Muscle layer of duodenum (tissue), 2 donors: ENCODE measurements around the gene TNFRSF1B.

Experiments
- H3K27ac ChIP-seq: one replicate; pipeline ENCODE4 v1.7.0; 2013; ENCODE audit warnings: mild to moderate bottlenecking, low read length
- H3K27me3 ChIP-seq: one replicate; pipeline ENCODE4 v1.7.0; 2013; ENCODE audit warnings: low read depth, mild to moderate bottlenecking, control low read depth, low read length
- H3K36me3 ChIP-seq, 2 donors: one replicate each; pipeline ENCODE4 v1.7.0; 2013; ENCODE audit warnings: low read length in 2 of 2, control low read depth in 1 of 2, mild to moderate bottlenecking in 1 of 2; ENCODE audit not compliant: insufficient read depth in 2 of 2, control insufficient read depth in 1 of 2
- H3K4me1 ChIP-seq, 2 donors: one replicate each; pipeline ENCODE4 v1.7.0; 2013; ENCODE audit warnings: low read length in 2 of 2, mild to moderate bottlenecking in 2 of 2, control low read depth in 1 of 2, moderate library complexity in 1 of 2; ENCODE audit not compliant: insufficient read depth in 2 of 2, control insufficient read depth in 1 of 2
- H3K4me3 ChIP-seq, 2 donors: one replicate each; pipeline ENCODE4 v1.7.0; 2013; ENCODE audit warnings: low read length in 2 of 2, low read depth in 1 of 2, mild to moderate bottlenecking in 1 of 2
- H3K9me3 ChIP-seq, 2 donors: one replicate each; pipeline ENCODE4 v1.7.0; 2013; ENCODE audit warnings: low read length in 2 of 2, control low read depth in 1 of 2, mild to moderate bottlenecking in 1 of 2; ENCODE audit not compliant: control insufficient read depth in 1 of 2
- donor health status: healthy.

TNFRSF1B gene

DNA sequence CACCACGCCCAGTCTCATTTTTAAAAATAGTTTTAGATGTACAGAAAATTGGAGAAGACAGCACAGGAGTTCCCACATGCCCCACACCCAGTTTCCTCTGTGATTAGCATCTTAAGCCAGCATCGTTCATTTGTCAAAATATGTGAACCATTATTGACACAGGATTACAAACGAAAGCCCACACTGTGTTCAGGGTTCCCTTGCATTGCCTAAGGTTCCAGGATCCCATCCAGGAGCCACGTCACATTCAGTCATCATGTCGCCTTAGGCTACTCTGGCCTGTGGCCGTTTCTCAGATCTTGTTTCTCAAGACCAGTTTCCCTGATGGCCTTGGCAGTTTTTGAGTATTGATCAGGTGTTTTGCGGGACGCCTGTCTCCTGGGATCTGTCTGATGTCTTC, 34.7 kb upstream of the TNFRSF1B start:
- H3K4me1 ChIP-seq: peaks cover 0 to 11% of the 10 kb centered on the region in 2 donors
- H3K4me3 ChIP-seq: no peak overlapping the region
- H3K27me3 ChIP-seq: no peaks in the 10 kb centered on the region
- no peaks in the 10 kb centered on the region for H3K9me3 ChIP-seq
- no peaks in the 10 kb centered on the region for H3K36me3 ChIP-seq
- no peak overlapping the region for H3K27ac ChIP-seq

DNA sequence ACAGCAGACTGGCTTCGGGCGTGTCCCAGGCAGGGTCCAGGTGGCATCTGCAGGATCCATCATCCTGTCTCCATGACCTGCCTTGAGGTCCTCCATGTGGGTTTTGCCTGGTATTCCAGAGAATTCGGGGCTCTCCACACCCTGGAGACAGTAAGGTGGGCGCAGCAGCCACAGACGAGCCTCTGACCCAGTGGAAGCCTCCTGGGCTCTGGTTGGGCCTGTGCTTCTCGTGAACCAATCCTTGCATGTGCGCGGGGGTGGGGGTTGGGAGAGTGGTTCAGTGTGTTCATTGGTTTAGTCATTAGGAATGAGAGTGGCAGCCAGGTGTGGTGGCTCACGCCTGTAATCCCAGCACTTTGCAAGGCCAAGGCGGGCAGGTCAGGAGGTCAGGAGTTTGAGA, 32.1 kb upstream of the TNFRSF1B start:
- Histone ChIP-seq H3K4me3 (no peak overlapping the region), H3K9me3 (no peaks in the 10 kb centered on the region), H3K27me3 (no peaks in the 10 kb centered on the region), H3K4me1 (peaks cover 0 to 11% of the 10 kb centered on the region in 2 donors), H3K36me3 (no peaks in the 10 kb centered on the region), H3K27ac (no peak overlapping the region)

GRCh38 chr1:12135612-12136011, 31.2 kb upstream of the TNFRSF1B start:
- Histone ChIP-seq H3K9me3 (no peaks in the 10 kb centered on the region), H3K36me3 (no peaks in the 10 kb centered on the region), H3K4me3 (no peak overlapping the region), H3K4me1 (peaks cover 0 to 11% of the 10 kb centered on the region in 2 donors), H3K27me3 (no peaks in the 10 kb centered on the region), H3K27ac (no peak overlapping the region)

DNA sequence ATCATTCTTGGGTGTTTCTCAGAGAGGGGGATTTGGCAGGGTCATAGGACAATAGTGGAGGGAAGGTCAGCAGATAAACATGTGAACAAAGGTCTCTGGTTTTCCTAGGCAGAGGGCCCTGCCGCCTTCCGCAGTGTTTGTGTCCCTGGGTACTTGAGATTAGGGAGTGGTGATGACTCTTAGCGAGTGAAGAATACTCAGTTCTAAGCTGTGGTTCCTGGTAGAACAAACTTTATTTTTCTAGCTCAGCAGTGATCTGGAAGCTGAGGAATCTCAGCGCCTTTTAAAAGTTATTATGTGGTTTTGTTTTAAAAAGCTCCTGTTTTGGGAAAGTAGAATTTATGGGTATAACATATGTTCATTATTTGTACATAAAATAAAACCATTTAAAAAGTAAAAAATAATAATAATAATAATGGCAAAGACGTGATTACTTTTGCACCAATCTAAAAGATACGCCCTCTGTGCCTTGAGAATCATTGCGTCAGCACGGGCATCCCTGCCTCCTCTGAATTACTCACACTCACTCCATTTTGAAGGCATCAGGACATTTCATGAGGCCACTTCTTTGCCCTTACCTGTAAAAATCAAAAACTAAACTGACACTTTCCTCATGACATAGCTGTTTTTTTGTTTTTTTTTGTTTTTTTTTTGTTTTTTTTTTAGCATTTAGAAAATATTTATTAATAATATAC, 29.7 kb upstream of the TNFRSF1B start:
- no peaks in the 10 kb centered on the region for H3K9me3 ChIP-seq
- no peaks in the 10 kb centered on the region for H3K27me3 ChIP-seq
- no peak overlapping the region for H3K4me3 ChIP-seq
- no peak overlapping the region for H3K27ac ChIP-seq
- peaks cover 0 to 9% of the 10 kb centered on the region in 2 donors for H3K4me1 ChIP-seq
- no peaks in the 10 kb centered on the region for H3K36me3 ChIP-seq

GRCh38 chr1:12138196-12139168, 28.3 kb upstream of the TNFRSF1B start:
- Histone ChIP-seq H3K4me1 (peaks cover 4 to 15% of the 10 kb centered on the region in 2 donors), H3K27me3 (no peaks in the 10 kb centered on the region), H3K4me3 (no peak overlapping the region), H3K9me3 (no peaks in the 10 kb centered on the region), H3K36me3 (no peaks in the 10 kb centered on the region), H3K27ac (no peak overlapping the region)

DNA sequence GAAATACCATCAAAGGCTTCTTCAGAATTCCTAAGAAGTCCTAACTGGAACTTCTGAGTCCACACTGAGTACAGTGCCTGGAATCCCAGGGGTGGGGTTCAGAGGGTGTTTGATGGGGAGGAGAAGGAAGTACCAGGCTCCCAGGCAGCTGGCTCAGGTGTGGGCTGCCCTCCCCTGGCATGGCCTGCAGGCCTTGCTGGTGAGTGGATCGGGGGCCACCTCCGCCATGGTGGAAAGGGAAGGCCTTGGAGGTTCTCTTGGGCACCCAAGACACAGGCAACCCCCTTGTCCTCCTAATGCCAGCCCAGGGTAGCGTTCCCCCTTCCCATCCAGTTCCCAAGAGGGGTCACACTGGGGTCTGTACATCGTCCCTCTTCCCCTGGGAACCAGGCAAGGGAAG, 26.8 kb upstream of the TNFRSF1B start:
- no peaks in the 10 kb centered on the region for H3K27me3 ChIP-seq
- peaks cover 10 to 23% of the 10 kb centered on the region in 2 donors for H3K4me1 ChIP-seq
- no peaks in the 10 kb centered on the region for H3K9me3 ChIP-seq
- no peak overlapping the region for H3K4me3 ChIP-seq
- H3K36me3 ChIP-seq: no peaks in the 10 kb centered on the region
- H3K27ac ChIP-seq: no peak overlapping the region

GRCh38 chr1:12140515-12141162, 26.2 kb upstream of the TNFRSF1B start:
- H3K27ac ChIP-seq: no peak overlapping the region
- H3K4me1 ChIP-seq: peaks cover 10 to 21% of the 10 kb centered on the region in 2 donors
- no peaks in the 10 kb centered on the region for H3K27me3 ChIP-seq

GRCh38 chr1:12141163-12141850, 25.5 kb upstream of the TNFRSF1B start:
- Histone ChIP-seq H3K27ac (no peak overlapping the region), H3K9me3 (no peaks in the 10 kb centered on the region), H3K4me1 (peaks cover 10 to 16% of the 10 kb centered on the region in 2 donors), H3K36me3 (no peaks in the 10 kb centered on the region), H3K4me3 (no peak overlapping the region), H3K27me3 (no peaks in the 10 kb centered on the region)

More at GRCh38 chr1:12140515-12141162, 26.2 kb upstream of the TNFRSF1B start:
- H3K36me3 ChIP-seq: no peaks in the 10 kb centered on the region
- H3K4me3 ChIP-seq: no peak overlapping the region
- H3K9me3 ChIP-seq: no peaks in the 10 kb centered on the region

DNA sequence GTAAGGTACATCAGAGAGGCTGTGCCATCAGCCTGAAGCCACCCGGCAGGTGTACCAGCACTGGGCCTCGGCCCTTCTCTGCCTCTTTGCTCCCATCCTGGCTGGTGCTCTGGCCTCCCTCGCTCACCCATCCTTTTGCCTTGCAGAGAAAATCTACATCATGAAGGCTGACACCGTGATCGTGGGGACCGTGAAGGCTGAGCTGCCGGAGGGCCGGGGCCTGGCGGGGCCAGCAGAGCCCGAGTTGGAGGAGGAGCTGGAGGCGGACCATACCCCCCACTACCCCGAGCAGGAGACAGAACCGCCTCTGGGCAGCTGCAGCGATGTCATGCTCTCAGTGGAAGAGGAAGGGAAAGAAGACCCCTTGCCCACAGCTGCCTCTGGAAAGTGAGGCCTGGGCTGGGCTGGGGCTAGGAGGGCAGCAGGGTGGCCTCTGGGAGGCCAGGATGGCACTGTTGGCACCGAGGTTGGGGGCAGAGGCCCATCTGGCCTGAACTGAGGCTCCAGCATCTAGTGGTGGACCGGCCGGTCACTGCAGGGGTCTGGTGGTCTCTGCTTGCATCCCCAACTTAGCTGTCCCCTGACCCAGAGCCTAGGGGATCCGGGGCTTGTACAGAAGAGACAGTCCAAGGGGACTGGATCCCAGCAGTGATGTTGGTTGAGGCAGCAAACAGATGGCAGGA, 24.5 kb upstream of the TNFRSF1B start:
- H3K27me3 ChIP-seq: no peaks in the 10 kb centered on the region
- H3K9me3 ChIP-seq: no peaks in the 10 kb centered on the region
- H3K36me3 ChIP-seq: no peaks in the 10 kb centered on the region
- H3K4me1 ChIP-seq: peaks cover 14 to 16% of the 10 kb centered on the region in 2 donors
- H3K27ac ChIP-seq: no peak overlapping the region
- H3K4me3 ChIP-seq: no peak overlapping the region

- Histone ChIP-seq H3K27ac (peak overlapping the region; percentile 45), H3K4me3 (no peak overlapping the region), H3K4me1 (peaks cover 16 to 17% of the 10 kb centered on the region in 2 donors)
These were observed 23.7 kb upstream of the TNFRSF1B start for GRCh38 chr1:12142891-12143630.

More at GRCh38 chr1:12142891-12143630, 23.7 kb upstream of the TNFRSF1B start:
- Histone ChIP-seq H3K27me3 (no peaks in the 10 kb centered on the region), H3K9me3 (no peaks in the 10 kb centered on the region), H3K36me3 (no peaks in the 10 kb centered on the region)
